Activated CD8-positive, alpha-beta memory T cell treated with anti-CD3 and anti-CD28 coated beads for 48 hours (primary cell): Measurements from ENCODE around the gene PEAR1.

Experiments used
- DNase-seq, 3 experiments: peaks; one replicate each; pipeline ENCODE4 v3.0.0-alpha.2; 2020; ENCODE audit warnings: low read depth in 2 of 3, low spot score in 2 of 3

PEAR1 gene

GRCh38 chr1:156959414-156959813, 65.9 kb downstream of the PEAR1 start:
- DNase-seq = no peak

DNA sequence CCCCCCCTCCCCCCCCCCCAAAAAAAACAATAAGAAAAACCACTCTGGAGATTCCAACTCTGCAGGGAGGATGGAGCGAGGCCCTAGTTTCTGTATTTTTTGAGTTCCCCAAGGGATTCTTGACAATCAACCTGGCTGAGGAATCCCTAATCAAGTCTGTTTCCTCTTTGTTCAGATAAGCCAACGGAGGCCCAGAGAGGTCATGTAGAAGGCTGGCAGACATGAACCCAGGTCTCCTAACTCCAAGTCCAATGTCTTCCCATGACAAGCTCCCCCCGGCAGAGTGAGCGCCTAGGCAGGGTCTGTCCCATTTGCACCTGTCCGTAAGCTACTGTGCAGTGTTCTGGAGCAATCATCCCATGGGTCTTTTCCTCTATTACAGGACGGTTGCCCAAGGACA, 66.4 kb downstream of the PEAR1 start:
- no peak for DNase-seq

GRCh38 chr1:156961709-156962108, 68.2 kb downstream of the PEAR1 start:
- DNase-seq = no peak

DNA sequence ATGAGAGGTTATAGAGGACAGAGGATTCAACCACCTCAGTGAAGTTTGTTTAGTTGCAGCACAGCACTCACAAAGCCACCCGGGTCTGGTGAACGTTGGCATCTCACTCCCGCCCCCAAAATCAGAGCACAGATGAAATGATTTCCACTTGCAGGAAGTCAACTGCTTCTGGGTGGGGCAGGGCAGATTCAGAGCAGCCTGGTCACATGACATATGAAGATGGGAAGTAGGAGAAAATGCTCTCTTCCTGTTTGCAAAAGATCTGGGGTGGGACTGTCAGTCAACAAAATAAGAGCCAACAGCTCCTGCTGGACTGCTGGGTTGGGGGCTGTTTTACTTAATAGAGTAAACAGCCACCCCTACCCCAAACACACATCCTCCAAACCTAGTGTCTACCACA, 70.1 kb downstream of the PEAR1 start:
- DNase-seq = no peak

DNA sequence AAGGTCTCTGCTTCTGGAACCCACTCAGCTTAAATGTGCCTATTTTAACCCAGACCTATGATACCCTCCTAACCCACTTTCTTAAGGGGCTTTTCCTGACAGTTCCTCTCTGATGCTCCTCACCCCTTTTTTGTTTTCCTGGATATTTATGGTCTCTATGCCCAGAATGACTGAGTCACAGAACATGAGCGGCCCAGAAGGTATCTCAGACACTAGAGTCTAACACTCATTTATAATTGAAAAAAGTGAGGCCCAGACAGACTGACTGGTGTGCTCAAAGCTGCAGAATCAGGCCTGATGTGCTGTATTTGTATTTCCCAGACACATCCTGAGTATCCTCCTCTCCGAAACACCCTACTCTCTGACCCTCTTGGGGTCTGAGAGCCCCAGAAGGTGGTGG, 70.9 kb downstream of the PEAR1 start:
- no peak for DNase-seq
